Endothelial cell of umbilical vein (primary cell): ENCODE measurements around the gene CLDN22. TPM values are rescaled to one million over a fixed set of nuclear protein-coding genes. Genes with fewer than 3 reads are reported as not detected.

Source experiments
- Bru-seq: library from RNA; stranded (reverse); fragments of 400-500 nt; gene quantifications from one replicate; lab custom pipeline; 2021; lab: Mats Ljungman, UMichigan
- BruChase-seq, 2 experiments: library from RNA; stranded (reverse); fragments of 400-500 nt; gene quantifications; one replicate each; lab custom pipeline; 2021; lab: Mats Ljungman, UMichigan
- BruUV-seq: library from RNA; stranded (reverse); fragments of 400-500 nt; replicated peaks from 2 replicates; lab custom pipeline; 2021; lab: Mats Ljungman, UMichigan
- CTCF ChIA-PET: fragments of 300-600, 350-600 bp; sonication (Branson Sonifier 250); formaldehyde crosslinking; loops from one replicate; lab custom pipeline; 2021; ENCODE audit warnings: antibody characterized with exemption, inconsistent platforms; lab: Charles Lee
- POLR2A ChIA-PET: fragments of 300-600, 350-600 bp; sonication (Branson Sonifier 250); formaldehyde crosslinking; loops from one replicate; lab custom pipeline; 2021; ENCODE audit warnings: antibody characterized with exemption, inconsistent platforms; lab: Charles Lee
- DNase-seq: peaks from one replicate; pipeline ENCODE4 v3.0.0-alpha.2; 2011; ENCODE audit warnings: low read depth, low spot score
- FAIRE-seq: peaks from 2 replicates; lab custom pipeline; 2011; peaks lifted over from hg19 to GRCh38; lab: Jason Lieb, UNC
- H2AFZ ChIP-seq: 2 replicates; pipeline ENCODE4 v1.6.0; 2012; ENCODE audit warnings: low read depth, low read length, control low read depth, inconsistent platforms
- H3K27ac ChIP-seq: 2 replicates; pipeline ENCODE4 v1.5.1; 2011; ENCODE audit warnings: low read depth, mild to moderate bottlenecking, control low read depth, low read length, moderate library complexity; ENCODE audit not compliant: insufficient read depth
- H3K27me3 ChIP-seq, 2 experiments: 2 replicates each; pipeline versions ENCODE4 v1.6.0 to v1.6.1; 2011; ENCODE audit warnings: low read length in 2 of 2, mixed read lengths in 1 of 2; ENCODE audit not compliant: control insufficient read depth in 2 of 2, insufficient read depth in 2 of 2
- H3K36me3 ChIP-seq, 2 experiments: 2 replicates in 1 of 2; 3 replicates in 1 of 2; pipeline ENCODE4 v1.5.1; 2011; ENCODE audit warnings: low read length in 2 of 2, mild to moderate bottlenecking in 1 of 2, moderate library complexity in 1 of 2; ENCODE audit not compliant: control insufficient read depth in 2 of 2, insufficient read depth in 2 of 2; ENCODE audit errors: extremely low read depth in 1 of 2
- H3K4me1 ChIP-seq: 3 replicates; pipeline ENCODE4 v1.5.1; 2011; ENCODE audit warnings: mild to moderate bottlenecking, low read length; ENCODE audit not compliant: control insufficient read depth, insufficient read depth; ENCODE audit errors: extremely low read depth
- H3K4me2 ChIP-seq: 2 replicates; pipeline ENCODE4 v1.6.1; 2011; ENCODE audit warnings: low read length, control low read depth, mixed read lengths; ENCODE audit not compliant: insufficient read depth
- H3K4me3 ChIP-seq, 3 experiments: fragments of 200-600 bp in 1 of 3; sonication (generic), shearing (Covaris generic) in 1 of 3; replicated peaks in 1 of 3; 2 replicates each; pipeline ENCODE4 v1.5.1; 2011 to 2016; ENCODE audit warnings: control low read depth in 3 of 3, low read length in 3 of 3, mild to moderate bottlenecking in 2 of 3, inconsistent platforms in 1 of 3, low read depth in 1 of 3, moderate library complexity in 1 of 3; ENCODE audit not compliant: insufficient read depth in 1 of 3
- H3K79me2 ChIP-seq: 2 replicates; pipeline ENCODE4 v1.6.0; 2012; ENCODE audit warnings: low read length, inconsistent platforms; ENCODE audit not compliant: control insufficient read depth, insufficient read depth
- H3K9ac ChIP-seq: replicated peaks from 2 replicates; pipeline ENCODE3; 2011; ENCODE audit warnings: low read length, control low read depth; ENCODE audit not compliant: insufficient read depth; ENCODE audit errors: extremely low read depth
- H3K9me1 ChIP-seq: replicated peaks from 3 replicates; pipeline ENCODE4 v1.6.0; 2011; ENCODE audit warnings: mild to moderate bottlenecking, low read length; ENCODE audit not compliant: control insufficient read depth, insufficient read depth; ENCODE audit errors: extremely low read depth
- H3K9me3 ChIP-seq: replicated peaks from 2 replicates; pipeline ENCODE4 v1.5.1; 2012; ENCODE audit warnings: low read length, inconsistent platforms; ENCODE audit not compliant: control insufficient read depth, insufficient read depth
- H4K20me1 ChIP-seq: replicated peaks from 2 replicates; pipeline ENCODE3; 2011; ENCODE audit warnings: mild to moderate bottlenecking, low read length; ENCODE audit not compliant: control insufficient read depth, insufficient read depth; ENCODE audit errors: extremely low read depth
- CTCF ChIP-seq, 2 donors: IDR thresholded peaks; 1 replicate in 1 of 2; 2 replicates in 1 of 2; pipeline ENCODE4 v1.5.1; 2011; ENCODE audit warnings: low read length in 2 of 2, mild to moderate bottlenecking in 2 of 2, moderate library complexity in 2 of 2, control low read depth in 1 of 2, inconsistent platforms in 1 of 2, low read depth in 1 of 2; ENCODE audit not compliant: insufficient read depth in 1 of 2; ENCODE audit errors: extremely low read depth in 1 of 2
- EZH2 ChIP-seq: IDR thresholded peaks from 2 replicates; pipeline ENCODE4 v1.6.1; 2012; ENCODE audit warnings: borderline replicate concordance, low read depth, mild to moderate bottlenecking, moderate library complexity, low read length, inconsistent platforms; ENCODE audit not compliant: severe bottlenecking
- FOS ChIP-seq: IDR thresholded peaks from 2 replicates; pipeline ENCODE4 v1.6.1; 2011; ENCODE audit warnings: mild to moderate bottlenecking, low read length, moderate library complexity, borderline replicate concordance; ENCODE audit not compliant: insufficient read depth
- GATA2 ChIP-seq: IDR thresholded peaks from 2 replicates; pipeline ENCODE4 v1.7.0; 2011; ENCODE audit warnings: low read depth, mild to moderate bottlenecking, moderate library complexity, mixed read lengths, low read length; ENCODE audit not compliant: insufficient read length, insufficient read depth
- JUN ChIP-seq: IDR thresholded peaks from 2 replicates; pipeline ENCODE4 v1.6.1; 2011; ENCODE audit warnings: borderline replicate concordance, low read depth; ENCODE audit not compliant: insufficient read length, insufficient read depth
- MAX ChIP-seq: IDR thresholded peaks from 2 replicates; pipeline ENCODE4 v1.6.1; 2011; ENCODE audit not compliant: insufficient read depth, insufficient read length
- MYC ChIP-seq: IDR thresholded peaks from one replicate; pipeline ENCODE4 v1.6.1; 2011; ENCODE audit warnings: mild to moderate bottlenecking, low read depth, low read length
- POLR2A ChIP-seq: IDR thresholded peaks from 2 replicates; pipeline ENCODE4 v1.6.1; 2012; ENCODE audit warnings: low read depth, mild to moderate bottlenecking, control low read depth, low read length
- POLR2AphosphoS5 ChIP-seq: IDR thresholded peaks from 2 replicates; pipeline ENCODE4 v1.6.1; 2012; ENCODE audit warnings: low read depth, mild to moderate bottlenecking, control low read depth, low read length, moderate library complexity; ENCODE audit not compliant: insufficient read depth
- dilution Hi-C: fragments of 300-500 bp; cut with MboI; formaldehyde crosslinking; loops from one replicate; pipeline ENCODE4 v1.15.0; 2019; ENCODE audit warnings: low sequenced_read_pairs; ENCODE audit not compliant: extremely low pct_ligation_motif_present
- intact Hi-C: fragments of 100-400 bp; cut with micrococcal nuclease; formaldehyde crosslinking; loops from one replicate; pipeline ENCODE4 v1.10.0; 2022
- long read RNA-seq: library from polyadenylated mRNA; stranded (forward); transcript quantifications from one replicate; pipeline ENCODE4 v2.0.0, GENCODE V29; 2021
- polyA minus RNA-seq, 3 experiments: library from RNA; depleted of rRNA, polyadenylated mRNA; stranded (reverse); fragments of >200 nt; gene quantifications; 1 replicate in 1 of 3; 2 replicates in 2 of 3; pipeline ENCODE4 v1.2.3, GENCODE V29; 2011
- polyA plus RNA-seq, 4 experiments: library from polyadenylated mRNA; depleted of rRNA in 3 of 4; stranded (reverse) in 3 of 4; unstranded in 1 of 4; fragments of >200 nt; gene quantifications; 2 replicates each; pipeline versions ENCODE4 v1.2.1 to v1.2.3, GENCODE V29; 2011 to 2012; ENCODE audit warnings: missing spikeins in 1 of 4
- total RNA-seq: library from RNA; stranded (reverse); gene quantifications from 2 replicates; pipeline ENCODE4 v1.2.3, GENCODE V29; 2021

CLDN22 gene
- total RNA-seq (not detected in 2 replicates), polyA plus RNA-seq (not detected in 2 replicates), polyA minus RNA-seq (not detected in 2 replicates), Bru-seq, nascent RNA (not detected), BruChase-seq, experiment 1, labeled RNA remaining after a 6-hour chase (not detected), BruChase-seq, experiment 2, labeled RNA remaining after a 2-hour chase (not detected)
- not detected in 2 replicates for polyA plus RNA-seq (2011; cell fraction: cytosol; rRNA removed)
- not detected in 2 replicates for polyA plus RNA-seq (2011; cell fraction: nucleus; rRNA removed)
- polyA plus RNA-seq (2012): 0.22 and 0.56 TPM in 2 replicates
- not detected for polyA minus RNA-seq (2011; cell fraction: cytosol; rRNA and poly(A)+ RNA removed)
- not detected in 2 replicates for polyA minus RNA-seq (2011; cell fraction: nucleus; rRNA and poly(A)+ RNA removed)
- long read RNA-seq: 0 reads

- H2AFZ ChIP-seq: no peak within 1 kb of the TSS
- no peaks in the 10 kb centered on the region for H4K20me1 ChIP-seq
- FAIRE-seq (no peak), DNase-seq (no peak)
- intact Hi-C loops (no loop called here), dilution Hi-C loops (no loop called here)
- no peak within 1 kb of the TSS for H3K27ac ChIP-seq
- H3K36me3 ChIP-seq: peaks cover 2% of the 10 kb centered on the region in 2 experiments
- H3K9me1 ChIP-seq: no peaks in the 10 kb centered on the region
- BruUV-seq: no TSS peak
- no peak within 1 kb of the TSS for H3K9ac ChIP-seq
- no peak for TF ChIP-seq GATA2
- TF ChIP-seq POLR2AphosphoS5: no peak
- TF ChIP-seq FOS: no peak
- no peaks in the 10 kb centered on the region for H3K79me2 ChIP-seq
- no peaks in the 10 kb centered on the region for H3K9me3 ChIP-seq
- H3K4me2 ChIP-seq: no peak within 1 kb of the TSS
- no peaks in the 10 kb centered on the region for H3K27me3 ChIP-seq
- no peak within 1 kb of the TSS for H3K4me3 ChIP-seq
- POLR2A ChIA-PET: no interaction called here
- H3K4me1 ChIP-seq: no peaks in the 10 kb centered on the region
- CTCF ChIA-PET: interaction anchor here (1.1 kb wide), 1 partner anchor 87 kb away, joined by 3 read pairs; no protein-coding TSS in a partner anchor
These were observed at the start of gene CLDN22 for GRCh38 chr4:183320211-183321059. Gene CLDN22, minus strand, starts transcription at chr4:183320276. Its CDS starts 58 bp downstream, at chr4:183320218.

- H3K4me2 ChIP-seq: no peak overlapping the region
- no TSS peak for BruUV-seq
- no peak overlapping the region for H2AFZ ChIP-seq
- no peak for TF ChIP-seq CTCF (IDR thresholded peaks at IDR 0.05; ENCODE audit: extremely low read depth in 1 of 2, insufficient read depth in 1 of 2, low read depth in 1 of 2, low read length in 2 of 2)
- no peak for TF ChIP-seq MYC
- no peak for TF ChIP-seq POLR2A
- no peak for TF ChIP-seq GATA2
- no peak for TF ChIP-seq JUN
- no peak for TF ChIP-seq MAX
- TF ChIP-seq FOS: no peak
- no peak for TF ChIP-seq EZH2
- no peak for TF ChIP-seq POLR2AphosphoS5
- H3K4me3 ChIP-seq: no peak overlapping the region
- H4K20me1 ChIP-seq: no peaks in the 10 kb centered on the region
- no peak for DNase-seq
- H3K9ac ChIP-seq: no peak overlapping the region
- H3K9me3 ChIP-seq: no peaks in the 10 kb centered on the region
- H3K4me1 ChIP-seq: no peaks in the 10 kb centered on the region
- peaks cover 0 to 2% of the 10 kb centered on the region in 2 experiments for H3K27me3 ChIP-seq
- no peak overlapping the region for H3K27ac ChIP-seq
- H3K79me2 ChIP-seq: no peaks in the 10 kb centered on the region
- ChIA-PET CTCF (no interaction called here), POLR2A (no interaction called here)
- dilution Hi-C loops: no loop called here
- no peaks in the 10 kb centered on the region for H3K36me3 ChIP-seq
- no peak for FAIRE-seq
- H3K9me1 ChIP-seq: no peaks in the 10 kb centered on the region
- intact Hi-C loops: no loop called here
These were observed 49.0 kb upstream of the CLDN22 start for GRCh38 chr4:183369073-183369472.
